ENCODE results near the gene CADPS2.
A peak's percentile ranks its signal among the peaks of the same experiment; 100 is the strongest.

CADPS2 gene

DNA sequence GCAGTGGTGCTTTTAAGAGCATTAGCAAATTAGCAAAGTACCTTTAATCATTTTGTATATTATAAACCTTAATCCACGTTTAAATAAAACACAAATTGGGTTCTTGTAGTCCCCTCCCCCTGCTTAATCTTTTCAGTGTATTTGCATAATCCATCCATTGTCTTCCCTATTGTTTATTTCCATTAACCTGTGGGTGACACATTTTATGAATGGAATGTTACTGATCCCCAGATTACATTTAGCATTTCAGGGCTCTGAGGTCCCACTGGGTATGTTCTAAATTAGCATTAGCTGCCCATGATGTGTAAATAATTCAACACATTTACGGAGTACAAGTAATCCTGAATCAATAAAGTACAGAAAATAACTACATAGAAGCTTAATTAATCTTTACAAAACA is 443.3 kb downstream of the CADPS2 start:
- H3K4me3 ChIP-seq (ENCODE audit: low read depth, low read length), result no peak overlapping the region
- TF ChIP-seq, protein P1, sequence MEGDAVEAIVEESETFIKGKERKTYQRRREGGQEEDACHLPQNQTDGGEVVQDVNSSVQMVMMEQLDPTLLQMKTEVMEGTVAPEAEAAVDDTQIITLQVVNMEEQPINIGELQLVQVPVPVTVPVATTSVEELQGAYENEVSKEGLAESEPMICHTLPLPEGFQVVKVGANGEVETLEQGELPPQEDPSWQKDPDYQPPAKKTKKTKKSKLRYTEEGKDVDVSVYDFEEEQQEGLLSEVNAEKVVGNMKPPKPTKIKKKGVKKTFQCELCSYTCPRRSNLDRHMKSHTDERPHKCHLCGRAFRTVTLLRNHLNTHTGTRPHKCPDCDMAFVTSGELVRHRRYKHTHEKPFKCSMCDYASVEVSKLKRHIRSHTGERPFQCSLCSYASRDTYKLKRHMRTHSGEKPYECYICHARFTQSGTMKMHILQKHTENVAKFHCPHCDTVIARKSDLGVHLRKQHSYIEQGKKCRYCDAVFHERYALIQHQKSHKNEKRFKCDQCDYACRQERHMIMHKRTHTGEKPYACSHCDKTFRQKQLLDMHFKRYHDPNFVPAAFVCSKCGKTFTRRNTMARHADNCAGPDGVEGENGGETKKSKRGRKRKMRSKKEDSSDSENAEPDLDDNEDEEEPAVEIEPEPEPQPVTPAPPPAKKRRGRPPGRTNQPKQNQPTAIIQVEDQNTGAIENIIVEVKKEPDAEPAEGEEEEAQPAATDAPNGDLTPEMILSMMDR (conservative IDR thresholded peaks at IDR 0.05; ENCODE audit: low read depth, low read length), result no peak
- no peak for DNase-seq (ENCODE audit: low read depth)

DNA sequence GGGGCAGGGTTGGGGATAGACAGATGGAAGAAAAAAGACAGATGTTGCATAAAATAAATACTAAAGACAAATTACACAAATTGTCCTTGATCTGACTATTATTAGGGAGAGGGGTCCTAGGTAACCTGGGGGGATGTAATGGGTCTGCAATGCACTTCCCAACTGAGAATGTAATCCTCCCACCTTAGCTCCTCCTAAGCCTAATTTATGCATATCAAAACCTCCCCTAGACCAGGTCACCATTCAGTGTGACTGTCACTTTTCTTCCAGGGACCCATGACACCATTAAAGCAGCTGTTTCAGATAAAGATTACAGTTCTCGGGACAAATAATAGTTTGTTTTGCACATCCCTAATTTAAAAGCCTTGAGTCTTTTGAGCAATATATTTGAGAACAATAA is 447.8 kb downstream of the CADPS2 start:
- no peak for DNase-seq (ENCODE audit: low read depth)

DNA sequence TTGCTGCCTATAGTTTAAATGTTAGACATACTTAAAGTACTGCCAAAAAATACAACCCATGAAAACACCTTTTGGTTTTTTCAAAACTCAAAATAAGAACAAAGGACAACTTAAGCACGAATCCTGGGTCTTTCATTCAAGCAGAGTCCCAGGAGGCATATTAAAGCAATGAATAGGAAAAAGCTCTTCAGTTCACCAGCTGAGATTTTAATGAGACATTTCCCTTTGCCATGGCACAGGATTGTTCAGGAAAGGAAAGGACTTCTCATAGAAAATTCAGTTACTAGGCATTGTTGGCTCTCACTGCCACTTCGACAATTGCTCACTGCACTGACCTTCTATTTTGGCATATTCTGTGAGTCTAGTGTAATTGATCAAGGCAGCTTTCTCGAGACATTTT is 448.3 kb downstream of the CADPS2 start:
- no peak for DNase-seq (ENCODE audit: low read depth)
- no peak overlapping the region for H3K4me3 ChIP-seq (ENCODE audit: low read depth, low read length)
- TF ChIP-seq, protein P1 (conservative IDR thresholded peaks at IDR 0.05; ENCODE audit: low read depth, low read length), result no peak

More for the DNA sequence above, 447.8 kb downstream of the CADPS2 start:
- H3K4me3 ChIP-seq (ENCODE audit: low read depth, low read length), result no peak overlapping the region
- TF ChIP-seq, protein P1 (conservative IDR thresholded peaks at IDR 0.05; ENCODE audit: low read depth, low read length), result no peak

DNA sequence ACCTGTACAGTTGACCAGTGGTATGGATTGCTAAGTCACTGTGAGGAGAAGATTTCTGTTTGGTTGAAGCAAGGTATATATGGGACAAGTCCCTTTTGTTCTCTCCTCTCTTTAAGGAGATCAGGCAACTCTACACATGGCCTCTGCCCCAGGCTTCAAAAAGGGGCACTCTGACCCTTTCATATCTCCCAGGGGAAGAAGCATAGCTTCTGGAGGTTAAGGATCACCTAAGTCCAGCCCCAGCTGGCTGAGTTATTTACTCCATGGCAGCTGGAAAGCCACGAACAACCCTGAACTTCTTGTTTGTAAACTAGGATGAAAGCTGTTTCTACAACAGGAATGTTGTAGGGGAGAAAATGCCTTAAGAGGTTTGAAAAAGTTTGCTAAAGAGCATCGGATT is 452.5 kb downstream of the CADPS2 start:
- no peak overlapping the region for H3K4me3 ChIP-seq (ENCODE audit: low read depth, low read length)
- no peak for DNase-seq (ENCODE audit: low read depth)
- TF ChIP-seq, protein P1 (conservative IDR thresholded peaks at IDR 0.05; ENCODE audit: low read depth, low read length), result no peak

DNA sequence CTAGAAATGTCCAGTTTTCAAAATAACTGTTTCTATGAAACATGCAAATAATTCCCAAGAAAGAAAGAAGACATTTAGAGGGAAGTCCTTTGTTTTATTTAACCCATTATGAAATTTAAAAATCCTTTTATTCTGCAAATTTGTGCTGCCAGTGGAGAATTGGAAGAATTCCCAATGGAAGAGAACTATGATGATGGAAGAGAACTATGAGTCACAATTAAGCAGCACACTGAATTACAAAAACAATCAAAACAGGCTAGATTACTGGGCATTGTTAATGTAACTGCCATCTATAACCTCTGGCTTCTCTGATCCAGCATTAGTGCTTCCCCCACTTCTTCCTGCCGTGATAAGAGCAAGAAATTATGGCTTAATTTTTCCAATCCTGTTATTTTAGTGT is 455.6 kb downstream of the CADPS2 start:
- TF ChIP-seq, protein P1 (conservative IDR thresholded peaks at IDR 0.05; ENCODE audit: low read depth, low read length), result no peak
- no peak overlapping the region for H3K4me3 ChIP-seq (ENCODE audit: low read depth, low read length)
- peak; percentile 5 for DNase-seq (ENCODE audit: low read depth)

DNA sequence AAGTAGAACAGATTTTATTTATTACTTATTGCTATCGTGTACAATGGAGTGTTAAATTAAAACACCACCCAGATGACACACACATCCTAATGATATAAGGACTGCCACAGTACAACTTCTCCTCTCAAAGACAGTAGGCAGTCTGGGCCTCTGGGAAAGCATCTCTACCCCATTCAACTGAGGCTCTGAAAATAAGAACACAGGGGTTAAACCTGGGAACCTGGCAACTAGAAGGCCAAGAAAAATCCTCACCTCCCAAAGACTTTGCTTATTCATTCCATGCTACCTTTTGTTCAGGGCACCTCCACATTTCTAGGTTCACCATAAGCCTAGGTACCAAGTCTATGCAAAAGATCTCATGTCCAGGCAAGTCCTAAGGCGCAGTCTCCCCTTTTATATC is 456.3 kb downstream of the CADPS2 start:
- no peak for DNase-seq (ENCODE audit: low read depth)
- H3K4me3 ChIP-seq (ENCODE audit: low read depth, low read length), result no peak overlapping the region
- TF ChIP-seq, protein P1 (conservative IDR thresholded peaks at IDR 0.05; ENCODE audit: low read depth, low read length), result no peak

DNA sequence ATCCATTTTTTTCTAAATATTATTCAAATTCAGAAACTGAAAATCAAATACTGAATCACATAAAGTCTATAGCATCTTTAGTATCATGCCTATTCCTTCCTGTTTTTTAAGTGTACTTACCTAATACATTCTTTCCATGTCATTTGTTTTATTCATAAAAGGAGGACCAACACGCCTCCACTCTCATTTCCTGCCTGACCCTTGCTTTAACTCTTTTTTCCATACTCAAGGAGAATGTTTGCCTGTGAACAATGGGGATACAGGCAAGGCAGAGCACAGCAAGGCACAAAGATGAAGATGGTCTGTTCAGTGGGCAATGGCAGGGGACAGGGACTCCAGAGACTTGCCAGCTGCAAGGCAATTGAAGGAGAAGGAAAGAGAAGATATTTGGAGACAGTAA is 460.5 kb downstream of the CADPS2 start:
- DNase-seq (ENCODE audit: low read depth), result no peak
- no peak overlapping the region for H3K4me3 ChIP-seq (ENCODE audit: low read depth, low read length)
- TF ChIP-seq, protein P1 (conservative IDR thresholded peaks at IDR 0.05; ENCODE audit: low read depth, low read length), result no peak
